ENCODE data around the gene TFCP2L1. TPM values are rescaled to one million over a fixed set of nuclear protein-coding genes. Genes with fewer than 3 reads are reported as not detected.

Gene TFCP2L1
- total RNA-seq, 4 donors from 2014 or later, result 0.31 to 5.7 (median 0.41) TPM

DNA sequence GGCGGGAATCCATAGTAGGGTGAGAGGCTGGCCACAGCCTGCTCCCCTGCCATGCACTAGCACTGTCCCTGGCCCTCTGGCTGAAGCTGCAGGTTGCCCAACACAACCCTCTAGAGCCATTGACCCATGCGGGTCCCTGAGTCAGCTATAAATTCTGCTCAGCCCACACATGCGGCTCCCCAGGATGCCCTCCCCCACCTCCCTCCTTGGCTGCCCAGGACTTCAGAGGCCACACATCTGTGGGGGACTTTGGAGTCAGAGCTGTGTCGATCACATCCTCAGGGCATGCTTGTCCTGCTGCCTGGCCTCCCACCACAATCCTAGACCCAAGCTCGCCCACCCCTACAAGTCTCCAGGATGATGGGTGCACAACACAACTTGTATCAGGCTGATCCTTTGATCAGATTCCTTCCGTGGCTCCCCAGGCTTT, 97.0 kb downstream of the TFCP2L1 start:
- no peaks in the 10 kb centered on the region for H3K4me1 ChIP-seq
- no peak for ATAC-seq
- no peak overlapping the region for H3K4me3 ChIP-seq
- H3K9me3 ChIP-seq, result no peaks in the 10 kb centered on the region
- no peaks in the 10 kb centered on the region for H3K27me3 ChIP-seq
- H3K36me3 ChIP-seq, result no peaks in the 10 kb centered on the region
- H3K27ac ChIP-seq, result no peak overlapping the region
- WGBS, 2 donors (ENCODE audit: low coverage in 1 of 2), result 80 to 93% methylated on average over 1 to 2 of the region's 6 CpGs
- TF ChIP-seq EP300 (IDR thresholded peaks at IDR 0.05), result no peak
- TF ChIP-seq POLR2AphosphoS5 (IDR thresholded peaks at IDR 0.05), result no peak
- TF ChIP-seq POLR2A (IDR thresholded peaks at IDR 0.05), result no peak
- TF ChIP-seq CTCF (IDR thresholded peaks at IDR 0.05), result no peak

DNA sequence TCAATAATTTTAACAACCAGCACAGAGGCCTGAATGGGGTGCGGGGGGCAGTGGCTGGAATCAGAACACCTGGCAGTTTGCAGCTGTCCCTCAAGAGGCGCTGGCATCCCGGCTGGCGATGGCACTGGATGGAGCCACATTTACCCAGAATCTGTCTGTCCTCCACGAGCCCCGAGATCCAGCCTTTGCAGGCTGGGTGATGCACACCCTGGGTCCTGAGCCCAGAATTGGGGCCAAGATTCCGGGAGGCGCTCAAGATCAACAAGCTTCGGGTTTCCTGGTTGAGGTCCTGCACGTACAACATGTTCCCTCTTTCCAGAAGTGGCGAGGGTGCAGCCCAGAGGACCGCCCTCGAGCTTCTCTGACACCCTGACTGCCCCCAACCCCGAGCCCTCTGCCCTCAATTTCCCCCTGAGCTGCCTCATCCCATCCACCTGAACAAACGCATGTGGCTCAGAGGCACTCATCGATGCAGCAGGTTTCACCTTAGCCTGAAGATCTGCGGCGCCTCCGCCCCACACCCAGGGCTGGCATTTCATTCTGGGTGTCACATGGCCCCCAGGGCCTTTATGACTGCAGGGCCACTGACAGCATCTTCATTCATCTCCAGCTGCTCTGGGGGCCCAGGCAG, 97.5 kb downstream of the TFCP2L1 start:
- WGBS, 2 donors (ENCODE audit: low coverage in 1 of 2), result 93% methylated on average over 5 of the region's 19 CpGs; no CpG with 5 or more reads in 1 of the 2 donors
- H3K4me1 ChIP-seq, result no peaks in the 10 kb centered on the region
- TF ChIP-seq POLR2AphosphoS5 (IDR thresholded peaks at IDR 0.05) (no peak), POLR2A (IDR thresholded peaks at IDR 0.05) (no peak), CTCF (IDR thresholded peaks at IDR 0.05) (no peak), EP300 (IDR thresholded peaks at IDR 0.05) (no peak)
- no peak overlapping the region for H3K27ac ChIP-seq
- H3K9me3 ChIP-seq, result no peaks in the 10 kb centered on the region
- H3K4me3 ChIP-seq, result no peak overlapping the region
- no peak for ATAC-seq
- no peaks in the 10 kb centered on the region for H3K36me3 ChIP-seq
- H3K27me3 ChIP-seq, result no peaks in the 10 kb centered on the region

- no peak for ATAC-seq
- no peaks in the 10 kb centered on the region for H3K4me1 ChIP-seq
- TF ChIP-seq POLR2AphosphoS5 (IDR thresholded peaks at IDR 0.05) (no peak), POLR2A (IDR thresholded peaks at IDR 0.05) (no peak), CTCF (IDR thresholded peaks at IDR 0.05) (no peak), EP300 (IDR thresholded peaks at IDR 0.05) (no peak)
- H3K27me3 ChIP-seq, result no peaks in the 10 kb centered on the region
- no peak overlapping the region for H3K27ac ChIP-seq
- H3K4me3 ChIP-seq, result no peak overlapping the region
- H3K36me3 ChIP-seq, result no peaks in the 10 kb centered on the region
- WGBS, 2 donors (ENCODE audit: low coverage in 1 of 2), result 93% methylated on average over 4 of the region's 9 CpGs; no CpG with 5 or more reads in 1 of the 2 donors
- no peaks in the 10 kb centered on the region for H3K9me3 ChIP-seq
Observed at GRCh38 chr2:121186261-121186660, 98.7 kb downstream of the TFCP2L1 start.

DNA sequence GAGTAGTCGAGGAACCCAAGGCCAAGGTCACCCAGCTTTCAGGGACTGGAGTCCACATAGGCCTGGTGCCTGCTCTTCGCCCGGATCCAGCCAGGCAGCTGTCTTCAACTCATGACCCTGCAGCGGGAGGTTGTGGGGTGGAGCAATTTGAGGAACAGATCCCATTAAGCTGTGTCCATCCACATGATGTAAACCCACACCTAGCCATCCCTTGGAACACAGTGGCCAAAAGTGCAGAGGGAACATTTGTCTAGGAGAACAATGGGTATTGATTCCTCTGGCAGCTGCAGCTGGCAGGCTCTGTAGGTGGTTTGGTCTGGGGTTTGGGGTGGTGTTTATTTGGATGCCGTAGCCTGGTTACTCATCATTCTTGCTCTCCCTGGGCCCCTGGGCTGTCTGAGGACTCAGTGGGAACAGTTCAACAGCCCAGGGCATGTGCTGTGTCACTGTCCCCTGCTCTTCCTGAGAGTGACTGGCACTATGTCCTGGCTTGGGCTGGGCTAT, 99.4 kb downstream of the TFCP2L1 start:
- Histone ChIP-seq H3K27ac (no peak overlapping the region), H3K36me3 (no peaks in the 10 kb centered on the region), H3K9me3 (no peaks in the 10 kb centered on the region), H3K27me3 (no peaks in the 10 kb centered on the region), H3K4me3 (no peak overlapping the region), H3K4me1 (no peaks in the 10 kb centered on the region)
- TF ChIP-seq CTCF (IDR thresholded peaks at IDR 0.05), result no peak
- ATAC-seq, result no peak
- 52% methylated on average over 4 of the region's 5 CpGs; no CpG with 5 or more reads in 1 of the 2 donors for WGBS, 2 donors (ENCODE audit: low coverage in 1 of 2)

DNA sequence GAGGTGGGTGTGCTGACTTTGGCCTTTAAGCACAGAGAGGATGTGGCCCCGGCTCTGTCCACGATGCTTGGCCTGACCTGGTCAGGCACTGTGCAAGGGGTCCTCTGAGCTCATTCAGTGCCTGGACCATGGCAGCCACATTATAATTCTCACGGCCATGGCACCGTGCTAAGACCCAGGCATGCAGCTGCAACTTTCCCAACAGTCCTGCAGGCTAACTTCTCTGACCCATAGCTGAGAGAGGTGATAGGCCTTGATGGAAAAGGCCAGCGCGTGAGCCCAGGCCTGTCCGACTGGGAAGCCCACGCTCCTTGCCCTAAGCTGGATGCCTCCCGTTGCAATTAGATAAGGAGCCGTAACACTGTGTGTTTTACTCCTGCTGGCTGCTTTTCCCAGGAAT, 99.9 kb downstream of the TFCP2L1 start:
- ATAC-seq, result no peak
- Histone ChIP-seq H3K27me3 (no peaks in the 10 kb centered on the region), H3K27ac (no peak overlapping the region), H3K4me3 (no peak overlapping the region), H3K36me3 (no peaks in the 10 kb centered on the region), H3K9me3 (no peaks in the 10 kb centered on the region), H3K4me1 (no peaks in the 10 kb centered on the region)
- 80 to 86% methylated on average over 1 to 10 of the region's 10 CpGs for WGBS, 2 donors (ENCODE audit: low coverage in 1 of 2)
- TF ChIP-seq CTCF (IDR thresholded peaks at IDR 0.05), result no peak
